ENCODE measurements around the gene BNIP3. TPM values are rescaled to one million over a fixed set of nuclear protein-coding genes. Genes with fewer than 3 reads are reported as not detected.
A peak's percentile ranks its signal among the peaks of the same experiment; 100 is the strongest.

The BNIP3 gene
- total RNA-seq, 2 donors from 2014 or later = 6.9 to 51.7 TPM

DNA sequence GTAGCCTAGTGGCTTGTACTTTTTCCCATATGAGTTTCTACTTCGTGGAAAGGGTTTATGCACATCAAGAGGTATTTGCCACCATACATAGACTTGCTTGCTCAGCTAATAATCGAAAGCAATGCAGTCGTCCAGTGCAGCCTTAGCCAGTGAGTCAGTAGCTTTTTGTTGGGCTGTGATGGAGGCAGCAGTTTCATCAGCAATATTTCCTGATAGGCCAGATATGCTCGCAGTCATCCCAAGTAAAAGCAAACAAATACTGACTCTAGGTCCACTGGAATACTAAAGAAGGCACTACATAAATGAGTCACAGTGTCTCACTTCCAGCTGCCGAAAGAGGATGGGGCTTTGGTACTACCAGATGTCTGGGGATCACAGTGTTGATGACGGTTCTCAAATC, 2.1 kb upstream of the BNIP3 start:
- DNase-seq = no peak
- Histone ChIP-seq H3K9me3 (no peaks in the 10 kb centered on the region), H3K9ac (ENCODE audit: low read depth in 2 of 2, low read length in 2 of 2) (no peak overlapping the region), H3K27me3 (peaks cover 9% of the 10 kb centered on the region), H3K27ac (no peak overlapping the region), H3K4me1 (peaks cover 5% of the 10 kb centered on the region), H3K4me3 (no peak overlapping the region), H3K36me3 (no peaks in the 10 kb centered on the region)
- intact Hi-C loops (cut with DNase I) = no loop called here
- TF ChIP-seq, protein P1, sequence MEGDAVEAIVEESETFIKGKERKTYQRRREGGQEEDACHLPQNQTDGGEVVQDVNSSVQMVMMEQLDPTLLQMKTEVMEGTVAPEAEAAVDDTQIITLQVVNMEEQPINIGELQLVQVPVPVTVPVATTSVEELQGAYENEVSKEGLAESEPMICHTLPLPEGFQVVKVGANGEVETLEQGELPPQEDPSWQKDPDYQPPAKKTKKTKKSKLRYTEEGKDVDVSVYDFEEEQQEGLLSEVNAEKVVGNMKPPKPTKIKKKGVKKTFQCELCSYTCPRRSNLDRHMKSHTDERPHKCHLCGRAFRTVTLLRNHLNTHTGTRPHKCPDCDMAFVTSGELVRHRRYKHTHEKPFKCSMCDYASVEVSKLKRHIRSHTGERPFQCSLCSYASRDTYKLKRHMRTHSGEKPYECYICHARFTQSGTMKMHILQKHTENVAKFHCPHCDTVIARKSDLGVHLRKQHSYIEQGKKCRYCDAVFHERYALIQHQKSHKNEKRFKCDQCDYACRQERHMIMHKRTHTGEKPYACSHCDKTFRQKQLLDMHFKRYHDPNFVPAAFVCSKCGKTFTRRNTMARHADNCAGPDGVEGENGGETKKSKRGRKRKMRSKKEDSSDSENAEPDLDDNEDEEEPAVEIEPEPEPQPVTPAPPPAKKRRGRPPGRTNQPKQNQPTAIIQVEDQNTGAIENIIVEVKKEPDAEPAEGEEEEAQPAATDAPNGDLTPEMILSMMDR (IDR thresholded peaks at IDR 0.05) = no peak

DNA sequence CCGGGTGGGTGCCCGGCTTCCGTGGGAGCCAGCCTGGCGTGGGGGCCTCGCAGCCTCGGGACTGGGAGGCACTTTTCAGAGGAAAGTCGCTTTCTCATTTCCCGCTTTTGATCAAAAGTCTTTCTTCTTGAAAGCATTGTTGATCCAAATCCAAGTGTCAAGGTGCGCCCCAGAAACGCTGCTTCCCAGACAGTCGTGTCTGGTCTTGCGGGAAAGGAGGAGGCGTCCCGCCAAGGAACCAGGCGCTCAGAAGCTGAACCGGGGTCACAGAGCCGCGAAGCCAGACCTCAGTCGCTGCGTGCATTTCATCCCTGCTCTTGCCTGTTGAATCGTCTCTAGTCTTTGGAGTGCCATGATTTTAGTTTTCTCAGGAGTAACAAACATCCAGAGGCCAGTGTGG, 1.1 kb upstream of the BNIP3 start:
- Histone ChIP-seq H3K27me3 (peaks cover 9% of the 10 kb centered on the region), H3K4me3 (peak overlapping the region; percentile 61), H3K9me3 (no peaks in the 10 kb centered on the region), H3K4me1 (peaks cover 5% of the 10 kb centered on the region), H3K36me3 (no peaks in the 10 kb centered on the region), H3K27ac (no peak overlapping the region), H3K9ac (ENCODE audit: low read depth in 2 of 2, low read length in 2 of 2) (no peak overlapping the region)
- TF ChIP-seq, protein P1 (IDR thresholded peaks at IDR 0.05) = no peak
- no peak for DNase-seq
- intact Hi-C loops (cut with DNase I) = no loop called here

DNA sequence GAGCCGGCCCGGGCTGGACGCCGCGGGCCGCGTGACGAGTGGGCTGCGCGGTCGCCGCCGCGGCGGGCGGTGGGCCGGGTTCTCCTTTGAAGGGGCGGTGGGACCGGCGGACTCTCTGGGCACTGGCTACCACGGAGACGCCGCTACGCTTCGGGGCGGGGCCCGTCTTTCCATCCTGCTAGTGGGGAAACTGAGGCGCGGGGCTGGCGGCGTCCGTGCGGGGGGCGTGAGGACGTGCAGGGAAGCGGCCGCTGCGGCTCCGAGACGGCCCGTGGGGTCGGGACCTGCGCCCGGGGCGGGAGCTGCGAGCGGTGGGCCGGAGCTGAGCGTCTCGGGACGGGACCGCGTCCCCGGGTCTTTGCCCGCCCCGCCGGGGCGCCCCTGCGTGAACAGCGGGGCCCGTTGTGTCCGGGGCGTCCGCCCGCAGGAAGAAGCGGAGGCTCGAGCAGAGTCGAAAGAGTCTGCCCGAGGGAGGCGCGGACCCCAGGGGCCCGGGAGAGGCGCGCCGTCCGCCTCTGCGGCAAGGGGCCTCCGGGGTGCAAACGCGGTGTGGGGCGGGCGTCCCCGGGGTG, 548 bp upstream of the BNIP3 start:
- Histone ChIP-seq H3K9ac (ENCODE audit: low read depth in 2 of 2, low read length in 2 of 2) (no peak overlapping the region), H3K4me1 (peaks cover 5% of the 10 kb centered on the region), H3K4me3 (peak overlapping the region; percentile 61), H3K36me3 (no peaks in the 10 kb centered on the region), H3K27ac (no peak overlapping the region), H3K9me3 (no peaks in the 10 kb centered on the region), H3K27me3 (peaks cover 9% of the 10 kb centered on the region)
- peak; percentile 32 for DNase-seq
- intact Hi-C loops (cut with DNase I) = no loop called here
- TF ChIP-seq, protein P1 (IDR thresholded peaks at IDR 0.05) = no peak

DNA sequence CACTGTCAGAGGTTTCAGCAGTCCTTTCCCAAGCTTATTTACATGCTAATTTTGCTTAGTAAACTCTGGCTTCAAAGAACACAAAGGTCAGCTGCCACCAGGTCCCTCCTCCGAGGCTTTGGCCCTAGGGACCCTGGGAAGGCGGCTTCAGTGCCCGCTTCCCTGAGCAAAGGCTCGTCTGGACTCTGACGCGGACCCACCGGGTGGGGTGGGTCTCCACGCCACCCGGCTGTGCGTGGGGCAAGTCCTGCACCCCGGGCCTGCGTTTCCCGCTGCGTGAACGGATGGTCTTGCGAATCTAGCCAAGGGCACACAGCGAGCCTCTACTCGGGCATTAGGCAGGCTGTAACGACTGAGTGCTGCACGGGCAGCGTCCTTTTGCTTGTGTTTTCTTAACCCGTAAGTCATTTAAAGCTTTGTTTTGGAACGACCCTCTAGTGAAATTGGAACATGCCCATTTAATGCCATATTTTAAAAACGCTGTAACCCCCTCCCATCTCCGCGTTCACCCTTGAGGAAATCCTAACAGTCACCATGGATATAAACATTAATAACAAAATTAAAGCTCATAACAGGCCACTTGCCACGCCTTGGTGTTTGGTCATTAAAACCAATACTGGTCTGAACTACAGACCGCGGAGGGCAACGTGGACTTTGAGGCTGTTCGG, 828 bp downstream of the BNIP3 start:
- Histone ChIP-seq H3K4me3 (peak overlapping the region; percentile 61), H3K4me1 (peaks cover 5% of the 10 kb centered on the region), H3K9me3 (no peaks in the 10 kb centered on the region), H3K27me3 (peaks cover 9% of the 10 kb centered on the region), H3K27ac (peak overlapping the region; percentile 44), H3K9ac (ENCODE audit: low read depth in 2 of 2, low read length in 2 of 2) (peak overlapping the region in 1 of 2 donors; percentile 82), H3K36me3 (no peaks in the 10 kb centered on the region)
- intact Hi-C loops (cut with DNase I) = no loop called here
- TF ChIP-seq, protein P1 (IDR thresholded peaks at IDR 0.05) = no peak
- DNase-seq = no peak

DNA sequence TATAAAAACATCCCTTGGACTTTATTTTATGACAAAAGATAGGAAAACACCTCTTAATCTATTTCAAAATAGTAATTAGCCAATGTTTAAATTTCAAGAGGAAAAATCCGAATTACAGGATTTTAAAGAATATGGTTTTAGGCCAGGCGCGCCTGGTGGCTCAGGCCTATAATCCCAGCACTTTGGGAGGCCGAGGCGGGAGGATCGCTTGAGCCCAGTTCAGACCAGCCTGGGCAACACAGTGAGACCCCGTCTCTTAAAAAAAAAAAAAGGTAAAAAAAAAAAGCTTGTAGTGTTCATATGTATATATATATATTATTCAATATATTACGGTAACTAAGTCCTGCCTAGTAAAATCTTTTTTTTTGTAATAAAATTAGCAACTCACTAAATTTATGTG, 1.4 kb downstream of the BNIP3 start:
- Histone ChIP-seq H3K9me3 (no peaks in the 10 kb centered on the region), H3K27me3 (peaks cover 9% of the 10 kb centered on the region), H3K9ac (ENCODE audit: low read depth in 2 of 2, low read length in 2 of 2) (no peak overlapping the region), H3K27ac (no peak overlapping the region), H3K4me3 (peak overlapping the region; percentile 61), H3K36me3 (no peaks in the 10 kb centered on the region), H3K4me1 (peaks cover 5% of the 10 kb centered on the region)
- TF ChIP-seq, protein P1 (IDR thresholded peaks at IDR 0.05) = no peak
- intact Hi-C loops (cut with DNase I) = no loop called here
- no peak for DNase-seq

Measured in colonic mucosa (tissue), 4 donors.